GM21526 (cell line): ENCODE results near the gene COL26A1.
"Not testable (repeated sequence)": the region's sequence is repeated elsewhere in the genome, so short reads cannot be mapped to it uniquely, and the experiment has no call there.

Experiments used
- ATAC-seq: cut with Tn5 transposase; IDR thresholded peaks from one replicate; pipeline ENCODE4 v1.9.1; 2021; ENCODE audit warnings: moderate library complexity; ENCODE audit not compliant: unreplicated experiment, low FRiP score

COL26A1 gene

DNA sequence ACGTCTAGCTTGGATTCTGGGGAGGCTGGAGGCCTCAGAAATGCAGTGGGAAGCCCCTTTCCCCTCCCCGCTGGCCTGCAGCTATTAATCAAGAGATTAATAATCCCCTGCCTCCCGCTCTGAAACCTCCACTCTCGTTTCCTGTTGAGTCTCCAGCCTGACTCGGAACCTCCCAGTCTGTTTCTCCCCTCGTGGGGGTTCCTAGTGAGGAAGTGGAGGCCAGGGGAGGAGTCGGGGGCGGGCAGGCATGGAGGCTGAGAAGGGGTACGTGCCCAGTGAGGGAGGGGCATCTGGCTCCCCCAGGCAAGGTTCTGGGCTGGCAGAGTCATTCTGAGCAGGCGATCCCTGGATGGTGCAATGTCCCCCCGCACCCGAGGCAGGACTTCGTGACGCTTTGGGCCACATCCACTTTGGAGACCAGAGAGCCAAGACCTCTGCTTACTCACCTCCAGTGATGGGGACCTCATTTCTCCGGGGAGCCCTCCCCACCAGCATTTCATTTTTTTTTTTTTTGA lies 73.6 kb downstream of the COL26A1 start:
- no peak for ATAC-seq

DNA sequence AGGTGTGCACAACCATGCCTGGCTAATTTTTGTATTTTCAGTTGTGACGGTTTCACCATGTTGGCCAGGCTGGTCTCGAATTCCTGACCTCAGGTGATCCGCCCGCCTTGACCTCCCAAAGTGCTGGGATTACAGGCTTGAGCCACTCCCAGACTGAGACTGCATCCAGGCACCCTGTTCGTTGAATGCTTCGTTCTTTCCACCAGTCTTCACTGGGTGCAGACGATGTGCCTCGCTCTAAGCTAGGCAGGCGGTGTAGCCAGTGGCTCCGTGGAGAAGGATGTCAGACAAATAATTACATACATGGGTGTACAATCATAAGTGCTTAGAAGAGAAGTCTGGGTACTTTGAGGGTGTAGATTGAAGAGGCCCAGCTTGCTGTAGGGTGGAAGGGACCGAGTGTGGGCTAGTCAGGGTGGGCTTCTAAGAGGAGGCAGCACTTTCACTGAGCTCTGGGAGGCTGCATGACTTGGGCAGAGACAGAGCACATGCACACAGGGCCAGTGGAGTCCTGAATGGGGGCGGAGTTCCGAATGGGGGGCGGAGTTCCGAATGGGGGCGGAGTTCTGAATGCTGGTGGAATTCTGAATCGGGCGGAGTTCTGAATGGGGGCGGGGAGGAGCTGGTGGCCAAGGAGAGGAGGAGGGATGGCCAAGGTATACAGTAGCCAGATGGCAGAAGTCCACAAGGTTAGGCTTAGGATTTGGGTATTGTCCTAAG lies 74.3 kb downstream of the COL26A1 start:
- ATAC-seq = no peak

DNA sequence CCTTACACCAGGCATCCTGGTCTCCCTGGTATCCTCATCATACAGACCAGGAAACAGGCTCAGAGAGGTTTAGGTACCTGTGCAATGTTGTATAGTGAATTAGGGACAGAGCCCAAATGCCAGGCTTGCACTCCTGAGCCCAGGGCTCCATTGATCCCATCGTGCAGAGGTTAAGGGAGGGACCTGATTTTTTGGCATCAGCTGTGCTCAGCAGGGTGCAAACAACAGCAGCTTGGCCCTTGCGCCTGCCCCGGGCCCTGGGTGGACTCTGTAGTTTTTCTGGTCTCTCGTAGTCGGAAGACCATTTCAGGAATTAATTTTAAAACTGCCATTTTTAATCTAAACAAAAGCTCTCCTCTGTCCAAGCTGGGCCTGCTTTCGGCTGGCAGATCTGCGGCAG lies 79.2 kb downstream of the COL26A1 start:
- no peak for ATAC-seq

- ATAC-seq = no peak
Measured at GRCh38 chr7:101442426-101443070, 79.9 kb downstream of the COL26A1 start.

- no peak for ATAC-seq
Measured at GRCh38 chr7:101450064-101450463, 87.4 kb downstream of the COL26A1 start.

DNA sequence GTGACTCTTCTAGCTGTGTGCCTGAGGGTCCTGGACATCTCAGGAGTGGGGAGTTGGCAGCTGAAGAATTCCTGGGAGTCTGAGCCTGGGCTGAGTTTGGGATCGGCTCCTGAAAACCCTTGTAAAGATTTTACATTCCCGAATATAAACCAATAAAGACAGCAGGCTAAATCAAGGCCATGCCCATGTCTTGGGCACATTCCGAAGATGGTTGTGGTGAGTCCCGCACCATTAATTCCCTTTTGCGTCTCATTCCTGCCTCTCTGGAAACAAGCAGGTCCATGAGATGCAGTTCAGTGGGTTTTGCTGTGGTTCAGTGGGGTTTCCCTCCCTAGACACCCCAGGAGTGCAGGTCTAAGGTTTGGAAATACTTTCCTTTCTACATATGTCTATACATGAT lies 90.9 kb downstream of the COL26A1 start:
- ATAC-seq = no peak

DNA sequence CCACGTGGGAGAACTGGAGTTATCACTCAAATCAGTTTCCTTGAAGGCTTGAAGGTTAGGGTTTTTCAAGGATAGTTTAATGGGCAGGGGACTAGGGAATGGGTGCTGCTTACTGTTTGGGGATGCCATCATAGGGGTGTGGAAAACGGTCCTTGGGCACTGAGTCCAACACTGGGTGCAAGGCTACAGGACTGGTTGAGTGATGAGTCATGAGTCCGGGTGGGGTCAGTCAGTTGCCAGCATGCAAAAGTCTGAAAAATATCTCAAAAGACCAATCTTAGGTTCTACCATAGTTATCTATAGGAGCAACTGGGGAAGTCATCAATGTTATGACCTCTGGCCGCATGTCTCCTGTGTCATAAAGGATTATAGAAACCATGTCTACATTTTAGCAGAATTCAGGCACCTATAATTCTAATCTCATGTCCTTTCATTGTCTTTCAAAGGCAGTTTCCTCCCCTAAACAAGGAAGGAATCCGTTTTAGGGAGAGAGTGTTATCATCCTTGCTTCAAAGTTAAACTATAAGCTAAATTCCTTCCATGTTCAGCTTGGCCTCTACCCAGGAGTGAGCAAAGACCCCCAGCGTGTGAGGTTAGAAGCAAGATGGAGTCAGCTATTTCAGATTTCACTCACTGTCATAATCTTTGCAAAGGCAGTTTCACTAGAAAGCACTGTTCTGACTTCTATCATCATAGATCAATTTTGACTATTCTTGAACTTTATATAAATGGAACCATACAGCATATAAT lies 94.5 kb downstream of the COL26A1 start:
- ATAC-seq = no peak

DNA sequence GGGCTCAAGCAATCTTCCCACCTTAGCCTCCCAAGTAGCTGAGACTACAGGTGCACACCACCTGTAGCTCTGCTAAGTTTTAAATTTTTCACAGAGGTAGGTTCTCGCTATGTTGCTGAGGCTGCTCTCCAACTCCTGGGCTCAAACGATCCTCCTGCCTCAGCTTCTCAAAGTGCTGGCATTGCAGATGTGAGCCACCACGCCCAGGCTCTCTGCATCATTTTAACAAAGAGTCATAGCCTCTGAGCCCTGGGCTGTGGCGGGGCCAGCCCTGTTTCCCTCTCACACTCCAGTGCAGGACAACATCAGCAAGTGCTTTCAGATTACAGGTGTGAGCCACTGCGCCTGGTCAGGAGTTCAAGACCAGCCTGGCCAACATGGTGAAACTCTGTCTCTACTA lies 102.5 kb downstream of the COL26A1 start:
- no peak for ATAC-seq

GRCh38 chr7:101465576-101466196 lies 103.0 kb downstream of the COL26A1 start:
- ATAC-seq = no peak

DNA sequence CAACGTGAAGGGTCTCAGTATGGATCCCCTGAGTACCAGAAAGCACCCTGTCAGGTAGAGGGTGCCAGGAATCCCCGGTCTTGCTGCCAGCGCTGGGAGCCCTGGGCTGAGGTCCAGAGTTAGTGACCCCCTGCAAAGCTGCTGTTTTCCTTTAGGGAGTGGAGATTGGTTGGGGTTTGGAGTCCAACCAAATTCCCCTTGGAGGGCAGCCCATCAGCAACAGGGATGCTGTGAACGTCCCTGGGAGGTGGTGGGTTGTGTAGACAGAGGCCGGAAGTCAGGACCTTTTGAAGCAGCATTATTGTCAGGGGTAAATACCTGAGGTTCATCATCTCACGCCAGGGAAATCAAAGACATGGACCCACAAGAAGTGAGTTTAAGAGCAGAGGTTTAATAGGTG lies 104.2 kb downstream of the COL26A1 start:
- no peak for ATAC-seq

GRCh38 chr7:101468546-101469275 lies 106.0 kb downstream of the COL26A1 start:
- no peak for ATAC-seq

GRCh38 chr7:101470668-101471487 lies 108.2 kb downstream of the COL26A1 start:
- no peak for ATAC-seq

DNA sequence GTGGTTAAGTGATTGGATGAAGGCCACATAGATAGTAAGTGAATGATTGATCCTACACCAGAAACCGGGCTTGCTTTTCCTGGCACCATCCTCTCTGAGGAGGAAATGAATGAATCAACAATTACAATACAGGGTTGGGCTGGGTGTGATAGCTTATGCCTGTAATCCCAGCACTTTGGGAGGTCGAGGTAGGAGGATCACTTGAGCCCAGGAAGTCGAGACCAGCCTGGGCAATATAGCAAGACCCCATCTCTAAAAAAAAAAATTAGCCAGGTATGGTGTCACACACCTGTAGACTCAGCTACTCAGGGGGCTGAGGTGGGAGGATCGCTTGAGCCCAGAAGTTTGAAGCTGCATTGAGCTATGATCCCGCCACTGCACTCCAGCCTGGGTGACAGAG lies 111.5 kb downstream of the COL26A1 start:
- ATAC-seq = no peak

- ATAC-seq = not testable (repeated sequence)
Measured at GRCh38 chr7:101475691-101476090, 113.0 kb downstream of the COL26A1 start.

DNA sequence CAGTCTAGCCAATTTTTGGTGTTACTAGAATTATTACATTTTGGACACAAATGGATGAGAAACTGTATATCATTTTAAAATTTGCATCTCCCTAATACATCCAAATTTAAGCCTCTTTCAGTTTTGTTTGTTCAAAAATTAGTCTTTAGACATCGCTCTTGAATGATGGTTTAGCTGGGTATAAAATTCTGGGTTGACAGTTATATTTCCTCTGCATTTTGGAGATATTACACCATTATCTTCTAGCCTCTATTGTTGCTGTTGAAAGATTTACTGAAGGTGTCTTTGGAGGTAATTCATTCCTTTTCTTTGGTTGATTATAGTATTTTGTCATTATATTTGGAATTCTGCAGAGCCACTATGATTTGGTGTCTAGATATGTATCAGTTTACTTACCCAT lies 116.5 kb downstream of the COL26A1 start:
- no peak for ATAC-seq

DNA sequence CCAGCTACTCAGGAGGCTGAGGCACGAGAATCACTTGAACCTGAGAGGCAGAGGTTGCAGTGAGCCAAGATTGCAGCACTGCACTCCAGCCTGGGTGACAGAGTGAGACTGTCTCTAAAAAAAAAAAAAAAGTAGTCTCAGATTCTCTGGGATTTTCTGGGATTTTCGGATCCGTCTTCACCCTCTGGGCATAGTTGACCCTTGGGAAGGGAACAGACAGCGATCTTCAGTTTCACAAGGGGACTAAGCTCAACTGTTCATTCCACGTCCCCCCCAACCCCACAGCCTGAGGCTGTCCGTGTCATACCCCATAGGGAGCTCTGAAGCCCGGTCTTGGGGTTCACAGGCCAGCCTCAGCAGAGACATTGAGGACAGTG lies 123.4 kb downstream of the COL26A1 start:
- not testable (repeated sequence) for ATAC-seq

DNA sequence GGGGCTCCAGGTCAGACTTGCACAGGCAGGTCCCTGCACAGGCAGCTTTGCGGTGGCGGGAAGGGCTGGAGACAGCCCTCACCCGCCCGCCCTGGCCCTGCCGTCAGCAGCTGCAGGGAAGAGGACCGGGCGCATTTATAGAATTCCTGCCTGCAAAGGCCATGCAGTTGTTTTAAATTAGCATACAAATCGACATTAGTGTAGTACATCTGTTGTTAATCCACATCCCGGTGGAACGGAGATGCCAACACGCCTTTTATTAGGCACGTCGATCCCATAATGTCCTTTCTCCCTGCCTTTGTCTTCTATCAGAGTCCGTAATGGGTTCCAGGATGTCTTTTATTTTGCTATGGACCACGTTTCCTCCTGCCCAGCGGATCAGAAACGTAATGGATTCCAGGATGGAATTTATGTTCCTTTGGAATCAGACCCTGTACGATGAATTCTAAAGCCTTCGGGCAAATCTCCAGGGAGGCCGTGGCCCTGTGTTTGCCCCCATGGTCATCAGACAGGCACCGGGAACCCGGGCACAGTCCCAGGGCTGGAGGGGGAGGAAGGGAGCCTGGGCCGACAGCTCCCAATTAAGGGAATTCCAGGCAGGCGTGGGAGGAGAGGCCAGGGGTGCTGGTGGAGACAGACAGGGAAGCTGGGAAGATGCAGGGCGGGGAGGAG lies 123.9 kb downstream of the COL26A1 start:
- ATAC-seq = no peak

- ATAC-seq = no peak
Measured at GRCh38 chr7:101487105-101487458, 124.4 kb downstream of the COL26A1 start.

GRCh38 chr7:101487753-101488152 lies 125.1 kb downstream of the COL26A1 start:
- ATAC-seq = no peak
